AG10803 (cell line): ENCODE data around the gene APELA.
"Not testable (repeated sequence)": the region's sequence is repeated elsewhere in the genome, so short reads cannot be mapped to it uniquely, and the experiment has no call there.

Experiments used
- DNase-seq: peaks from one replicate; pipeline ENCODE4 v3.0.0; 2010; ENCODE audit warnings: low read depth
- H3K4me3 ChIP-seq: 2 replicates; pipeline ENCODE4 v1.5.1; 2011; ENCODE audit warnings: mild to moderate bottlenecking, low read length, control low read depth
- CTCF ChIP-seq: conservative IDR thresholded peaks from 2 replicates; pipeline ENCODE4 v1.5.1; 2011; ENCODE audit warnings: mild to moderate bottlenecking, low read length, control low read depth, inconsistent platforms

The APELA gene

GRCh38 chr4:164894702-164895101 lies 17.7 kb downstream of the APELA start:
- no peak overlapping the region for H3K4me3 ChIP-seq
- TF ChIP-seq CTCF: no peak
- DNase-seq: no peak

- no peak for DNase-seq
- H3K4me3 ChIP-seq: no peak overlapping the region
- TF ChIP-seq CTCF: no peak
Observed at GRCh38 chr4:164902608-164903007, 25.6 kb downstream of the APELA start.

GRCh38 chr4:164904336-164904735 lies 27.4 kb downstream of the APELA start:
- no peak overlapping the region for H3K4me3 ChIP-seq
- no peak for TF ChIP-seq CTCF
- no peak for DNase-seq

GRCh38 chr4:164904941-164905340 lies 28.0 kb downstream of the APELA start:
- no peak for DNase-seq
- no peak for TF ChIP-seq CTCF
- no peak overlapping the region for H3K4me3 ChIP-seq

- no peak for TF ChIP-seq CTCF
- H3K4me3 ChIP-seq: no peak overlapping the region
- DNase-seq: no peak
Observed at GRCh38 chr4:164906368-164906767, 29.4 kb downstream of the APELA start.

- H3K4me3 ChIP-seq, DNase-seq: not testable (repeated sequence)
Observed at GRCh38 chr4:164913506-164913905, 36.5 kb downstream of the APELA start.

- H3K4me3 ChIP-seq: no peak overlapping the region
- TF ChIP-seq CTCF: no peak
- DNase-seq: no peak
Observed at GRCh38 chr4:164918956-164919355, 42.0 kb downstream of the APELA start.

GRCh38 chr4:164924670-164925238 lies 47.8 kb downstream of the APELA start:
- TF ChIP-seq CTCF: no peak
- DNase-seq: peak; percentile 35
- H3K4me3 ChIP-seq: no peak overlapping the region
